SKM-1 treated with dmso at 0.1 percent for 144 hours (cell line): ENCODE results near the gene OSTF1.
A peak's percentile ranks its signal among the peaks of the same experiment; 100 is the strongest.

Source experiments
- DNase-seq: peaks from one replicate; lab custom pipeline; 2025; ENCODE audit not compliant: unreplicated experiment; lab: John Stamatoyannopoulos, UW

Gene OSTF1

GRCh38 chr9:75087824-75088645 is at the start of gene OSTF1, which contains the start of gene NMRK1:
TSS of gene OSTF1 (plus strand) at chr9:75088514. CDS start at chr9:75088693, 179 bp downstream.
TSS of gene NMRK1 (minus strand) at chr9:75088155. CDS start at chr9:75083115, 5,040 bp downstream.
- peak; percentile 76 for DNase-seq

GRCh38 chr9:75039009-75039408 is 49.3 kb upstream of the OSTF1 start:
- DNase-seq: no peak

- no peak for DNase-seq
These were observed 48.5 kb upstream of the OSTF1 start for GRCh38 chr9:75039801-75040200.

GRCh38 chr9:75041041-75041440 is 47.3 kb upstream of the OSTF1 start:
- no peak for DNase-seq

GRCh38 chr9:75046725-75047345 is 41.5 kb upstream of the OSTF1 start:
- no peak for DNase-seq

- no peak for DNase-seq
These were observed 40.8 kb upstream of the OSTF1 start for GRCh38 chr9:75047506-75047905.

GRCh38 chr9:75051285-75051684 is 37.0 kb upstream of the OSTF1 start:
- DNase-seq: no peak

GRCh38 chr9:75053869-75054268 is 34.4 kb upstream of the OSTF1 start:
- DNase-seq: no peak

GRCh38 chr9:75054368-75055001 is 33.8 kb upstream of the OSTF1 start:
- DNase-seq: no peak

- no peak for DNase-seq
These were observed 27.1 kb upstream of the OSTF1 start for GRCh38 chr9:75061169-75061568.

GRCh38 chr9:75063556-75064305 is 24.6 kb upstream of the OSTF1 start:
- no peak for DNase-seq

GRCh38 chr9:75064307-75065025 is 23.8 kb upstream of the OSTF1 start:
- no peak for DNase-seq

- no peak for DNase-seq
These were observed 22.8 kb upstream of the OSTF1 start for GRCh38 chr9:75065510-75065909.

- DNase-seq: no peak
These were observed 20.4 kb upstream of the OSTF1 start for GRCh38 chr9:75067894-75068293.

- DNase-seq: no peak
These were observed 19.1 kb upstream of the OSTF1 start for GRCh38 chr9:75069171-75069570.

- DNase-seq: no peak
These were observed 16.7 kb upstream of the OSTF1 start for GRCh38 chr9:75071530-75072122.

- no peak for DNase-seq
These were observed 15.4 kb upstream of the OSTF1 start for GRCh38 chr9:75072895-75073294.

GRCh38 chr9:75081632-75082031 is 6.7 kb upstream of the OSTF1 start:
- DNase-seq: no peak

- no peak for DNase-seq
These were observed 4.9 kb upstream of the OSTF1 start for GRCh38 chr9:75083188-75083970.
